ENCODE measurements around the gene SOX12.

SOX12 gene

DNA sequence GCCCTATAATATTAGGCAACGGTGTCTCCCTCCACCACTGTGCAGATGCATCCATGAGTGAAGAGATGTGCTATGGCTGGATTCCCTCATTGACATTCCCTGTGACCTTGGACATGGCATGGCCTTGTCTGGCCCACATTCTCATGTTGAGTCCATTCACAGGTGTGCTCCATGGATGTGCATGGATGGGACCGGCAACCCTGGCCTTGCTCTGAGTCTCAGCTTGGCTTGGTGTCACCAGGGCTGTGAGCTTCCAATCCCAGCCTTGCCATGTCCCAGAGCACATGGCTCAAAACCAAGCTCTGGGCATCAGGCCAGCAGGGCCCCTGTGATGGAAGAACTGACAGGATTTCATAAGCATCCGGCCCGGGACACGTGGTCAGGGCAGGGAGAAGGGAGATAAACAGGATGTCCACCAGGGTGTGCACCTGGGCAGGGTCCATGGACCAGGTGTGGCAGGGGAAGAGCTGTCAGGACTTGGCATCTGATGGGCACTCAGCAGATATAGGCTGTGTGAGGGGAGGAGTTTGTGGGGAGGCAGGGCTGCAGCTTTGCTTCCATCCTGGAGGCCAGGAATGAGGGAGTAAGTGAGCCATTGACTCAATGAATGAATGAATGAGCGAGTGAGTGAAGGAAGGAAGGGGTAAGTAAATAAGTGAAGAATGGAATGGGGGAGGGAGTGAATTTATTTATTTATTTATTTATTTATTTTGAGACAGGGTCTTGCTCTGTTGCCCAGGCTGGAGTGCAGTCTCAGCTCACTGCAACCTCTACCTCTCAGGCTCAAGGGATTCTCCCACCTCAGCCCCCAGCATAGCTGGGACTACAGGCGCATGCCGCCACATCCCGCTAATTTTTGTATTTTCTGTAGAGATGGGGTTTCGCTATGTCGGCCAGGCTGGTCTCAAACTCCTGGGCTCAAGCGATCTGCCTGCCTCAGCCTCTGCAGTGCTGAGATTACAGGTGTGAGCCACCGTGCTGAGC is 37.2 kb downstream of the SOX12 start:
- TF ChIP-seq, protein P1, sequence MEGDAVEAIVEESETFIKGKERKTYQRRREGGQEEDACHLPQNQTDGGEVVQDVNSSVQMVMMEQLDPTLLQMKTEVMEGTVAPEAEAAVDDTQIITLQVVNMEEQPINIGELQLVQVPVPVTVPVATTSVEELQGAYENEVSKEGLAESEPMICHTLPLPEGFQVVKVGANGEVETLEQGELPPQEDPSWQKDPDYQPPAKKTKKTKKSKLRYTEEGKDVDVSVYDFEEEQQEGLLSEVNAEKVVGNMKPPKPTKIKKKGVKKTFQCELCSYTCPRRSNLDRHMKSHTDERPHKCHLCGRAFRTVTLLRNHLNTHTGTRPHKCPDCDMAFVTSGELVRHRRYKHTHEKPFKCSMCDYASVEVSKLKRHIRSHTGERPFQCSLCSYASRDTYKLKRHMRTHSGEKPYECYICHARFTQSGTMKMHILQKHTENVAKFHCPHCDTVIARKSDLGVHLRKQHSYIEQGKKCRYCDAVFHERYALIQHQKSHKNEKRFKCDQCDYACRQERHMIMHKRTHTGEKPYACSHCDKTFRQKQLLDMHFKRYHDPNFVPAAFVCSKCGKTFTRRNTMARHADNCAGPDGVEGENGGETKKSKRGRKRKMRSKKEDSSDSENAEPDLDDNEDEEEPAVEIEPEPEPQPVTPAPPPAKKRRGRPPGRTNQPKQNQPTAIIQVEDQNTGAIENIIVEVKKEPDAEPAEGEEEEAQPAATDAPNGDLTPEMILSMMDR (IDR thresholded peaks at IDR 0.05; ENCODE audit: low read depth, low read length): peak; percentile 24
- no peak for DNase-seq (ENCODE audit: extremely low read depth, low read depth)

DNA sequence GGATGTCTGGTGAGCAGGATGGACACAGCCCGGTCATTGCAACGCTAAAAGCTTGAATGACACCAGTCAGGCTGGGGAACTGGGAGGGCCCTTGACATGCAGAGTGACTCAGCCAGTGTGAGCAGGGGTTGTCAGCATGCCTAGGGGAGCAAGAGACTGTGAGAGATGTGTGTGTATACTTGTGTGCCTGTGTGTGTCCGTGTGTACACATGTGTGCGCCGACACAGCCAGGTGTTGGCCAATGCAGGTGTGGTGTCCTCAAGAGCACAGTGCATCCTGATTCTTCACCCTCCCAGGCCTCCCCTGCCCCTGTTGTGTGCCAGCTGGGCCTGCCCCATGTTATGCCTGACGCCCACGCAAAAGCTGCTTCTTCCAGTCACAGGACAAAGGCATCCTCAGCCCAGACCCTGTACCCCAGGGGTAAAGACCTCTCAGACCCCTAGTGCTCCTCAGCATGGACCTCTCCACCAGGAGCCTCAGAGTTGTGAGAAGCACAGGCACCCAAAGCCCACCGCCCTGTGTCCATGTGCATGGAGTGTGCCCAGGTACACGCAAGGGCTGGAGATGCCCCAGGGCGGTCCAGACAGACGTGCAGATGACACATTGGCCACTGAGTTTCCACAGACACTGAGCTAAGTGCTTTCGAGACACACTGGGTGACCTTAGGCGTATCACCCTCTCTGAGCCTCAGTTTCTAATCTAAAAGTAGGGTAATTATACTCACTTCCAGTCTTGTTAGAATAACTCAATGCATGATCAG is 38.1 kb downstream of the SOX12 start:
- TF ChIP-seq, protein P1 (IDR thresholded peaks at IDR 0.05; ENCODE audit: low read depth, low read length): no peak
- no peak for DNase-seq (ENCODE audit: extremely low read depth, low read depth)

DNA sequence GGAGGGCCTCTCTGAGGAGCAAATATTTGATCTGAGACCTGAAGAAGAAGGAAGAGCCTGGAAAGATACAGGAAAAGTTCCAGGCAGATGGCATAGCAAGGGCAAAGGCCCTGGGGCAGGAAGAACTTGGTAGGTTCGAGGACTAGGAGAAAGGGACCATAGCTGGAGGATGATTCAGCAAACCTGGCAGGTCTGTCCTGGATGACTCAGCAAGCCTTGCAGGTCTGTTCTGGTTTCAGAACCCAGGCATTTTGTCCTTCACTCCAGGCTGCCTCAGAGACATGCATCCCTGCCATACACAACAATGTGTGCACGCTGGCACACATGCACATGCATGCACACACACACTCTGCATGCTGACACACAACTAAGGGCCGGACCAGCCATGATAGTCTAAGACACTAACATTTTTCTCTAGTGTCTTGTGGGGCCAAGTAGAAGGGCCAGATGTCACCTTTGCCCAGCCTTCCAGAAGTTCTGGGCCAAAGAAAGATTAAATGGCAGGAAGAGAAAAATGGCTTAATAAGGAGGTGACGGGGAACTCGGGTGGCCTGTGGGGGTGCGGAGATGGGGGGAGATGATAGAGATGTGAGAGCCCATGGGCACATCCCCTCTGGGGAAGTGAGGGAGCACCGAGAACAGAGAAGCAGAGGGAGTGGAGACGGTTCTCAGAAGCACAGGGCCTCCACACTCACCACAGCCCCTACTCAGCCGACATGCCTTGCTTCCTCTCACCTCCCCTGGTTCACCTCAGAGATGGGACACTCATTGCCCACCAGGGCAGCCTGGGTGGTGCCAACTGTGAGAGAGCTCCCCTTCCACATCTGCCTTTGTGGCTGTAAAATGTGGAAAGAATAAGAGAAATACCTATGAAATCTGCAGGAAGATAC is 39.8 kb downstream of the SOX12 start:
- TF ChIP-seq, protein P1 (IDR thresholded peaks at IDR 0.05; ENCODE audit: low read depth, low read length): no peak
- no peak for DNase-seq (ENCODE audit: extremely low read depth, low read depth)

DNA sequence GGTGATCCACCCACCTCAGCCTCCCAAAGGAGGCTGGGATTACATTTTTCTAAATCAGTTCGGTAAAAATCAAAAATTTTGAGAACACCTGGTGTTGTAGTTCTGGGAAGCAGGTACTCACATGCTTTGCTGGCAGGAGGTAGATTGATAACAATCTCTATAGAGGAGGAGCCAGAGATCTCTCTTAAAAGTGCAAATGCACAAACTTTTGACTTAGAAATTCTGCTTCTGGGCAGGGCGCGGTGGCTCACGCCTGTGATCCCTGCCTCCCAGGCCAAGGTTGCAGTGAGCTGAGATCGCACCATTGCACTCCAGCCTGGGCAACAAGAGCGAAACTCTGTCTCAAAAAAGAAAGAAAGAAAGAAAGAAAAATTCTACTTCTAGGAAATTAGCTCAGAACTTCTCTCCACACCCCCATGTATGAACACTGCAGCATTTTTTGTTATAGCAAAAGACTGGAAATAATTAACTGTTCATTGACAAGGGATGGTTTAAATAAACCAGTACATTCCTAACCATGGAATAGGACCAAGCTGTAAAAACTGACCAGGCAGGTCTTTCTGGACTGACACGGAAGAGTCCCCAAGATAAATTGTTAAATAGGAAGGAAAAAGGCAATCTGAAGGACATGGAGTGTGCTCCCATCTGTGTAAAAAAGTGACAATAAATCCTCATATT is 40.8 kb downstream of the SOX12 start:
- no peak for DNase-seq (ENCODE audit: extremely low read depth, low read depth)
- TF ChIP-seq, protein P1 (IDR thresholded peaks at IDR 0.05; ENCODE audit: low read depth, low read length): no peak

DNA sequence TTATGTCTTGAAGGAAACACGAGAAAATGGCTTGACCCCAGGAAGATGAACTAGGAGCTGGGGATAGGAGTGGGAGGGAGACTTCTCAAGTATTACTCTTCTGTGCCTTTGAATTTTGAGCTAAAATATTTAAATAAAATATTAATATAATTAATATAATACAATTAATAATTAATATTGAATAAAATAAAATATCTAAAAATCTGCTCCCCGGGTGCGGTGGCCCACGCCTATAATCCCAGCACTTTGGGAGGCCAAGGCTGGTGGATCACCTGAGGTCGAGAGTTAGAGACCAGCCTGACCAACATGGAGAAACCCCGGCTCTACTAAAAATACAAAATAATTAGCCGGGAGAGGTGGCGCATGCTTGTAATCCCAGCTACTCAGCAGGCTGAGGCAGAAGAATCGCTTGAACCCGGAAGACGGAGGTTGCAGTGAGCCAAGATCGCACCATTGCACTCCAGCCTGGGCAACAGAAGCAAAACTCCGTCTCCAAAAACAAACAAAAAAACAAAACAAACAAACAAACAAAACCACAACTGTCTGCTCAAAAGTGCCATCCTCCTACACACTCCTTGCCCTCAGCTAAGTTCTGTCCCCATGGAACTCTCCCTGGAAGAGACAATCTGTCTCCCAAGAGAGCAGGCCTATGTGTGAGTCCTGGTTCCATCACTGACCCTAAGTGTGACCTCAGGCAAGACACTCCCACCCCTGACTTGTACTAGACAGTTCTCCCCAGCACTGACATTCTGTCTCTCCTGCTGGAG is 41.5 kb downstream of the SOX12 start:
- TF ChIP-seq, protein P1 (IDR thresholded peaks at IDR 0.05; ENCODE audit: low read depth, low read length): no peak
- no peak for DNase-seq (ENCODE audit: extremely low read depth, low read depth)

DNA sequence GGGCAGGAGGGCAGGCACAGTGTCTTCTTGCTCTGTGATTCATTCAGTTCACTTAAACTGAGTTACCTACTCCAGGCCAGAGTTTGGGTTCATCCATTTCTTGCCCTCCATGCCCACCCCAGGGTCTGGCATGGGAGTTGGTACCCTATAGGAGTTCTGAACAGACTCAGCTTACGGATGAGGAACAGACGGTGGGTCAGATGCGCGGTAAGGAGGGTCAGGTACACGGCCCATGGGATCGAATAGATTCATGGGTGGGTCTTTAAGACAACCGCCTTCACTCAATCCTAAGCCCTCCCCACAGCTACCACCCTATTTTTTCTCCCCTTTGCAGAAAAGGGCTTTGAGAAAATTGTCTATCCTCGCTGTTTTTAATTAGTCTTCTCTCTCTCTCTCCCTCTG is 42.1 kb downstream of the SOX12 start:
- no peak for DNase-seq (ENCODE audit: extremely low read depth, low read depth)

More for the DNA sequence above, 42.1 kb downstream of the SOX12 start:
- TF ChIP-seq, protein P1 (IDR thresholded peaks at IDR 0.05; ENCODE audit: low read depth, low read length): no peak
